ENCODE data around the gene UBA1.

The UBA1 gene

GRCh38 chrX:47193475-47194193, at the start of gene UBA1:
UBA1 (plus strand) TSS chrX:47193829; CDS start chrX:47198803, 4,974 bp downstream.
- peak; percentile 88 to 97 for DNase-seq

GRCh38 chrX:47143894-47144625, 49.6 kb upstream of the UBA1 start:
- peak; percentile 2 to 31 for DNase-seq

- peak; percentile 88 to 91 for DNase-seq
Observed at GRCh38 chrX:47144626-47145394, 48.8 kb upstream of the UBA1 start, which contains the start of the genes NDUFB11 and RBM10. NDUFB11 (minus strand) TSS chrX:47144702; CDS start chrX:47144679, 23 bp downstream. RBM10 (plus strand) TSS chrX:47145221; CDS start chrX:47147482, 2,261 bp downstream.

DNA sequence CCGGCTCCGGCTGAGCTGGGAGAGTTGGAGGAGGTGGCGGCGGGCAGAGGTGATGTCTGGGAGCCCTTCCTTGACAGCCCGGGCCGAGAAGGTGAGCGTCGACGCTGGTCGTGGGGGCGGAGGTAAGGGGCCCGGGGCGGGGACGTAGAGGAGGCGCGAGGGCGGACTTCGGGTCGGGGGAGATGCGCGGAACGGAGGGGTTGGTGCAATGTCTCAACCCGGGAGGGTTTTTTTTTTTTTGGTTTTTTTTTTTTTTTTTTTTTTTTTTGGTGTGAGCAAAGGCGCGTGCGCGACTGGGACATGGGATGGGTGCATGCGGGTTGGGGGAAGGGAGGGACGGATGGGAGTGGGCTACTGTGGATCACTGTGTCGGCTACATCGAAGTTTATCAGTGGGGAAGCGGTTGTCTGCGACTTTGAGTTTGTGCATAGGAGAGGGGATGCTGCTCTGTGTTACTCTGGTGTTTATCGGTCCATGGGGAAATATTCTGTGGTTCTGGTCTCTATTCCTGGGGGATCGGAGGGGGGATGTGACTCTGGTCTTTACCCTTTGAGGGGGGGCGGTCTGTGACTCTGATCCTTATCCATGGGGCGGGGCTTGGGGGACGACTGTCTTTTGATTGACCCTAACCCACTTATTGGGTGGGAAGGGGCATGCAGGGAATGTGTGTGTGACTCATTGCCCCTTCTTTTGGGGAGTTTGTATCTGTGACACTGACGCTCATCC, 48.1 kb upstream of the UBA1 start:
- peak in 1 of 2 donors; percentile 4 for DNase-seq

- DNase-seq, result no peak
Observed at GRCh38 chrX:47146121-47146935, 47.3 kb upstream of the UBA1 start.

- DNase-seq, result no peak
Observed at GRCh38 chrX:47146936-47147859, 46.4 kb upstream of the UBA1 start.

DNA sequence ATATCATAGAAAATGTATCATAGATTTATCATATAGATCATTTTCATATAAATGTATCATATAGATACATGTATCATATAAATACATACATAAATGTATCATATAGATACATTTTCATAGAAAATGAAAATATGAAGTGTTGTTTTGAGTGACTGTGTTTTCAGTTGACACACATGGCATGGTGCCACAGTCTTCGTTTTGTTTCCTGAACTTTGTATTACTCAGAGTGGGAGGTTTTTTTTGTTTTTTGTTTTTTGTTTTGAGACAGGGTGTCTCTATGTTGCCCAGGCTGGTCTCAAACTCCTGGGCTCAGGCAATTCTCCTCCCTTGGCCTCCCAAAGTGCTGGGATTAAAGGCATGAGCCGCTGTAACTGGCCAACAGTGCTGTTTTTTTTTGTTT, 44.7 kb upstream of the UBA1 start:
- no peak for DNase-seq

GRCh38 chrX:47151435-47151834, 42.2 kb upstream of the UBA1 start:
- DNase-seq, result no peak

GRCh38 chrX:47156611-47157520, 36.8 kb upstream of the UBA1 start:
- DNase-seq, result no peak

DNA sequence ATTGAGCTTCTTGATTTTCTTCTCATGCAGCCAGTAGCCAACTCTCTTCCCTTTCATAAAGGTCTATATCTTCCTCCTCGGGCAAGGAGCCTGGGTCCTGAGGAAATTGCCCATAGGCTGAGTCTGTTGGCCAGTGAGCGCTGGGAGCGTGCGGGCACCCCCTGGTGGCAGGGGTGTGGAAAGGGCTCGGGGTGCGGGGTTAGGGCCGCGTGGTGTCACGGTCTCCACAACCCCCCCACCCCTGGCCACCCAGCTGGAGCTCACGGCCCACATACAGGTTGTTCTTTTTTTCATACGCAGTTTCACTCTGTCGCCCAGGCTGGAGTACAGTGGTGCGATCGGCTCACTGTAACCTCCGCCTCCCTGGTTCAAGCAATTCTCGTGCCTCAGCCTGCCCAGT, 35.5 kb upstream of the UBA1 start:
- no peak for DNase-seq

- no peak for DNase-seq
Observed at GRCh38 chrX:47158781-47159180, 34.8 kb upstream of the UBA1 start.

GRCh38 chrX:47160781-47161180, 32.8 kb upstream of the UBA1 start:
- DNase-seq, result no peak

DNA sequence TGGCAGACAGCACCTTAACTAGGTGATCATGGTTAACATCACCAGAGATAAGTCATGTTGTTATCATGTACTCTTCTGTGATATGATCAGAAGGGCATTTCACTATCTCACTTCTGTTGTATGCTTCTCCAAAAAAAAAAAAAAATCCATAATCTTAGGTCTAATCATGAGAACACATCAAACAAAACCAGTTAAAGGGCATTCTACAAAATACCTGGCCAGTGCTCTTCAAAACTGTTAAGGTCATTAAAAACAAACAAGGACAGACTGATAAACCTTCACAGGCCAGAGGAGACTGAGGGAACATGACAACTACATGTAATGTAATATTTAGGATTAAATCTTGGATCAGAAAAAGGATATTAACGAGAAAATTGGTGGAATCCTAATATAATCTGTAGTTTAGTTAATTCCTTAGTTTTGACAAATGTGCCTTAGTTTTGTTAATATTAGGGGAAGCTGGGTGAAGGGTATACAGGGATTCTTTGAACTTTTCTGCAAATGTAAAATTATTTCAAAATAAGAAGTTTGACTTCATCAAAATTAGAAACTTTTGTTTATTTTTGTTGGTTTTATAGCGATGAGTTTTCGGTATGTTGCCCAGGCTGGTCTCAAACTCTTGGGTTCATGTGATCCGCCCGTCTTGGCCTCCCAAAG, 30.6 kb upstream of the UBA1 start:
- DNase-seq, result no peak

- no peak for DNase-seq
Observed at GRCh38 chrX:47164420-47164819, 29.2 kb upstream of the UBA1 start.

DNA sequence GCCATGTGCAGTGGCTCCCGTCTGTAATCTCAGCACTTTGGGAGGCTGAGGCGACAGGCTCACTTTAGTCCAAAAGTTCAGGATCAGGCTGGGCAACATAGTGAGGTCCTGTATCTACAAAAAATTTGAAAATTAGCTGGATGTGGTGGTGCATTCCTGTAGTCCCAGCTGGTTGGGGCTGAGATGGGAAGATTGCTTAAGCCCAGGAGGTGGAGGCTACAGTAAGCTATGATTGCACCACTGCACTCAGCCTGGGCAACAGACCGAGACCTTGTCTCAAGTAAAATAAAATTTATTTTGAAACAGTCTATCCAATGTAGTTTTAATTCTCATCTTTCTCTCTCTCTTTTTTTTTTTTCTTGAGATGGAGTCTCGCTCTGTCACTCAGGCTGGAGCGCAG, 27.5 kb upstream of the UBA1 start:
- DNase-seq, result no peak

DNA sequence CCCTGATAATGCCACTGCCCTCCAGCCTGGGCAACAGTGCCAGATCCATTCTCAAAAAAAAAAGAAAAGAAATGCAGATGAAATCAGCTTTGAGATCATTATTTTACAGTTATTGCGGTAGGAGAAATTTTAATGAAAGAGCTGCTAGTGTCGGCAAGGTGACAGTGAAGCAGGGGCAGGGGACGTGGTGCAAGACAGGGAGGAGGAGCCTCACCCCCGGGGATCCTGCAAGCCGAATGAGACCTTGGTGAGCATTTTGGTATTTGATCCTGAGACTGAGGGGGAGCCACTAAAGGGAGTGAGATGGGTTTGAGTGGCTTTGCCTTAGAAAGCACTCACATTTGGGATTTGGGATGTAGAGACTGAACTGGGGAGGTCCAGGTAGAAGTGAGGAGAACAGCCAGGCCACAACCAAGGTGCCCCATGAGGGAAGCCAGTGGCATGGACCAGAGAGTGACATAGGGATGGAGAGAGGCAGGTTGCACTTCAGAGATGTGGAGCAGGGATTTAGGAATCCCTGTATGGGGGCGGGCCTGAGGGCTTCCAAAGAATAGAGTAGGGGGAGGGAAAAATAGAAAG, 25.0 kb upstream of the UBA1 start:
- DNase-seq, result no peak

DNA sequence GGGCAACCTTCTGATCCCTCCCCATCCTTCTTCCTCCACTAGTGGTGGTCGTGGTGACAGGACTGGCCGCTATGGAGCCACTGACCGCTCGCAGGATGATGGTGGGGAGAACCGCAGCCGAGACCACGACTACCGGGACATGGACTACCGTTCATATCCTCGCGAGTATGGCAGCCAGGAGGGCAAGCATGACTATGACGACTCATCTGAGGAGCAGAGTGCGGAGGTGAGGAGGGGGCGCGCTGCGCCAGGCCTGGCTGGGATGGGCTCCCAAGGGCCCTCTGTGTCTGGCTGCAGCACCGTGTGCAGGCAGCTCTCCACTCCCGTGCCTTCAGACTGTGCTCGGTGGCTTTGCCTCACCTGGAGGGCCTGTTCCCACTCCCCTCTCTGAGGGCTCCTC, 24.4 kb upstream of the UBA1 start:
- DNase-seq, result no peak

- DNase-seq, result no peak
Observed at GRCh38 chrX:47169726-47170515, 23.7 kb upstream of the UBA1 start.

Data from inflammatory macrophage treated with lipopolysaccharide for 1 hour (primary cell).